Measurements from ENCODE around the gene CD79B.

DNA sequence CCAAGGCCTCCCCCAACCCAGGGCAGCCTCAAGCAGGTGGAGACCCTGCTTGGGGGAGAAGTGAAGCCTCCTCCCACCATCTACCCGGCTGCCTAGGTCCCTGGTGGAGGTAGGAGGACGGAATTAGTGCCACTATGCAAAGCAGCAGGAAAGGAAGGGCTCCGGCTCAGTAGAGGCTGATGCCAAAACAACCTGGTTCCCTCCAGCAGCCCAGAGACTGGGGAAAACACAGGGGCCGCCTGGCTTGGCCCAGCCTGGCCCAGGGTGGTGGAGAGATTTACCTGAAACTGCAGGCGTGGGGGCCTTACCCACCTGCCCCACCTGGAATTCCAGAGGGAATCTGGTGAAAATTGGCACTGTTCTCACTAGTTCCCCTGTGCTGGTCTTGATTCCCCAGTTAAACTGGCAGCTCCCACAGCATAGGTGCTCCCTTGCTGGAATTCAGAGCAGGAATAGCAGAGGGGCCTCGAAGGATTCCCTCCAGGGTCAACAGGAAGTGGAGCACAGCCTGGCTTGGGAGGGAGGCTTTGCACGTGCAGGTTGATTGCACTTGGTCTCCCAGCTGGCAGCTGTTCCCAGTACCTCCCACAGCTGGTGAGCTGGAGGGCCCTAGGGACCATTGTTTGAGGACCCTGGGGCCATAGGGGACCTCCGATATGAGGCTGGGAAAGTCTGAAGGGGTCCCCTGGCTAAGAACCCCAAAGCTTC is 4.5 kb downstream of the CD79B start:
- TF ChIP-seq, protein P1, sequence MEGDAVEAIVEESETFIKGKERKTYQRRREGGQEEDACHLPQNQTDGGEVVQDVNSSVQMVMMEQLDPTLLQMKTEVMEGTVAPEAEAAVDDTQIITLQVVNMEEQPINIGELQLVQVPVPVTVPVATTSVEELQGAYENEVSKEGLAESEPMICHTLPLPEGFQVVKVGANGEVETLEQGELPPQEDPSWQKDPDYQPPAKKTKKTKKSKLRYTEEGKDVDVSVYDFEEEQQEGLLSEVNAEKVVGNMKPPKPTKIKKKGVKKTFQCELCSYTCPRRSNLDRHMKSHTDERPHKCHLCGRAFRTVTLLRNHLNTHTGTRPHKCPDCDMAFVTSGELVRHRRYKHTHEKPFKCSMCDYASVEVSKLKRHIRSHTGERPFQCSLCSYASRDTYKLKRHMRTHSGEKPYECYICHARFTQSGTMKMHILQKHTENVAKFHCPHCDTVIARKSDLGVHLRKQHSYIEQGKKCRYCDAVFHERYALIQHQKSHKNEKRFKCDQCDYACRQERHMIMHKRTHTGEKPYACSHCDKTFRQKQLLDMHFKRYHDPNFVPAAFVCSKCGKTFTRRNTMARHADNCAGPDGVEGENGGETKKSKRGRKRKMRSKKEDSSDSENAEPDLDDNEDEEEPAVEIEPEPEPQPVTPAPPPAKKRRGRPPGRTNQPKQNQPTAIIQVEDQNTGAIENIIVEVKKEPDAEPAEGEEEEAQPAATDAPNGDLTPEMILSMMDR (IDR thresholded peaks at IDR 0.05 in 2 of 3, conservative IDR thresholded peaks at IDR 0.05 in 1 of 3; ENCODE audit: borderline replicate concordance in 1 of 3, insufficient read depth in 1 of 3, low read depth in 2 of 3, low read length in 2 of 3), result no peak
- TF ChIP-seq SP1 (IDR thresholded peaks at IDR 0.05; ENCODE audit: low read depth) (no peak), CEBPB (IDR thresholded peaks at IDR 0.05; ENCODE audit: low read depth) (no peak), ZNF274 (IDR thresholded peaks at IDR 0.05; ENCODE audit: low read depth, low read length) (no peak), RAD21 (IDR thresholded peaks at IDR 0.05; ENCODE audit: low read depth) (no peak), EZH2 (IDR thresholded peaks at IDR 0.05) (no peak), SRF (IDR thresholded peaks at IDR 0.05; ENCODE audit: low read depth) (no peak), POLR2A (IDR thresholded peaks at IDR 0.05; ENCODE audit: borderline replicate concordance, extremely low read depth, insufficient read depth, insufficient read length) (no peak)
- TF ChIP-seq, protein P2, sequence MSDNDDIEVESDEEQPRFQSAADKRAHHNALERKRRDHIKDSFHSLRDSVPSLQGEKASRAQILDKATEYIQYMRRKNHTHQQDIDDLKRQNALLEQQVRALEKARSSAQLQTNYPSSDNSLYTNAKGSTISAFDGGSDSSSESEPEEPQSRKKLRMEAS (IDR thresholded peaks at IDR 0.05), result no peak
- TF ChIP-seq, protein P3, sequence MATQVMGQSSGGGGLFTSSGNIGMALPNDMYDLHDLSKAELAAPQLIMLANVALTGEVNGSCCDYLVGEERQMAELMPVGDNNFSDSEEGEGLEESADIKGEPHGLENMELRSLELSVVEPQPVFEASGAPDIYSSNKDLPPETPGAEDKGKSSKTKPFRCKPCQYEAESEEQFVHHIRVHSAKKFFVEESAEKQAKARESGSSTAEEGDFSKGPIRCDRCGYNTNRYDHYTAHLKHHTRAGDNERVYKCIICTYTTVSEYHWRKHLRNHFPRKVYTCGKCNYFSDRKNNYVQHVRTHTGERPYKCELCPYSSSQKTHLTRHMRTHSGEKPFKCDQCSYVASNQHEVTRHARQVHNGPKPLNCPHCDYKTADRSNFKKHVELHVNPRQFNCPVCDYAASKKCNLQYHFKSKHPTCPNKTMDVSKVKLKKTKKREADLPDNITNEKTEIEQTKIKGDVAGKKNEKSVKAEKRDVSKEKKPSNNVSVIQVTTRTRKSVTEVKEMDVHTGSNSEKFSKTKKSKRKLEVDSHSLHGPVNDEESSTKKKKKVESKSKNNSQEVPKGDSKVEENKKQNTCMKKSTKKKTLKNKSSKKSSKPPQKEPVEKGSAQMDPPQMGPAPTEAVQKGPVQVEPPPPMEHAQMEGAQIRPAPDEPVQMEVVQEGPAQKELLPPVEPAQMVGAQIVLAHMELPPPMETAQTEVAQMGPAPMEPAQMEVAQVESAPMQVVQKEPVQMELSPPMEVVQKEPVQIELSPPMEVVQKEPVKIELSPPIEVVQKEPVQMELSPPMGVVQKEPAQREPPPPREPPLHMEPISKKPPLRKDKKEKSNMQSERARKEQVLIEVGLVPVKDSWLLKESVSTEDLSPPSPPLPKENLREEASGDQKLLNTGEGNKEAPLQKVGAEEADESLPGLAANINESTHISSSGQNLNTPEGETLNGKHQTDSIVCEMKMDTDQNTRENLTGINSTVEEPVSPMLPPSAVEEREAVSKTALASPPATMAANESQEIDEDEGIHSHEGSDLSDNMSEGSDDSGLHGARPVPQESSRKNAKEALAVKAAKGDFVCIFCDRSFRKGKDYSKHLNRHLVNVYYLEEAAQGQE (IDR thresholded peaks at IDR 0.05; ENCODE audit: low read depth), result no peak

Measured in HCT116 (cell line).